ENCODE measurements around the gene MAGEA9. TPM values are rescaled to one million over a fixed set of nuclear protein-coding genes. Genes with fewer than 3 reads are reported as not detected.

The MAGEA9 gene
- total RNA-seq, 1 donor from 2014 or later, result not detected

DNA sequence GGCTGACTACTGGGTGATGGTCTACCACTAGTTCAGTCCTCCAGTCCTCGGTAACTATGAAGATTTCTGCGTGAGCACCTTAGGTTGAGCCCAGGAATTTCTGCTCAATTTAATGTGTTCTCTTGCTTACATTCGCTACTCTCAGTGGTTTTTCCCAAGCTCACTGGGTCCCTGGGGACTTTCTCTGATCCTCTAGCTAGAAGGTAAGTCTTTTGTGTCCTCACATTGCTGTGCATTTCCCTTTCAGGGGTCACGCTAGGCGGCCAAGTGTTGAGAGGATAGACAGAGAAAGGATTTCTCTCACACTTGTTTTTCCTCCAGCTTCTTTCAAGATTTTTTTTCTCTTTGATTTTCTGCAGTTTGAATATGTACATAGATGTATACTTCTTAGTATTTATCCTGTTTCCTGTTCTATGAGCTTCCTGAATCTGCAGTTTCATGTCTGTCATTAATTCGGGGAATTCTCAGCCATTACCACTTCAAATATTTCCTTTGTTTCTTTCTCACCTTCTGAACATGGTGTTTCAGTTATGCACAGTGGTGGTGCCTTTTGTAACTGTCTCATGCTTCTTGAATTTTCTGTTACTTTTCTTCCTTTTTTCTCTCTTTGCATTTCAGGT lies 17.5 kb downstream of the MAGEA9 start:
- no peak overlapping the region for H3K4me3 Mint-ChIP-seq (ENCODE audit: unreplicated experiment)
- no peaks in the 10 kb centered on the region for H3K27me3 Mint-ChIP-seq (ENCODE audit: unreplicated experiment)
- H3K36me3 Mint-ChIP-seq (ENCODE audit: unreplicated experiment), result no peaks in the 10 kb centered on the region
- peaks cover 18% of the 10 kb centered on the region for H3K9me3 Mint-ChIP-seq (ENCODE audit: unreplicated experiment)
- no peak for DNase-seq (ENCODE audit: extremely low spot score, unreplicated experiment)
- H3K4me1 Mint-ChIP-seq (ENCODE audit: unreplicated experiment), result no peaks in the 10 kb centered on the region
- H3K27ac Mint-ChIP-seq (ENCODE audit: unreplicated experiment), result no peak overlapping the region
- TF ChIP-seq, protein P1, sequence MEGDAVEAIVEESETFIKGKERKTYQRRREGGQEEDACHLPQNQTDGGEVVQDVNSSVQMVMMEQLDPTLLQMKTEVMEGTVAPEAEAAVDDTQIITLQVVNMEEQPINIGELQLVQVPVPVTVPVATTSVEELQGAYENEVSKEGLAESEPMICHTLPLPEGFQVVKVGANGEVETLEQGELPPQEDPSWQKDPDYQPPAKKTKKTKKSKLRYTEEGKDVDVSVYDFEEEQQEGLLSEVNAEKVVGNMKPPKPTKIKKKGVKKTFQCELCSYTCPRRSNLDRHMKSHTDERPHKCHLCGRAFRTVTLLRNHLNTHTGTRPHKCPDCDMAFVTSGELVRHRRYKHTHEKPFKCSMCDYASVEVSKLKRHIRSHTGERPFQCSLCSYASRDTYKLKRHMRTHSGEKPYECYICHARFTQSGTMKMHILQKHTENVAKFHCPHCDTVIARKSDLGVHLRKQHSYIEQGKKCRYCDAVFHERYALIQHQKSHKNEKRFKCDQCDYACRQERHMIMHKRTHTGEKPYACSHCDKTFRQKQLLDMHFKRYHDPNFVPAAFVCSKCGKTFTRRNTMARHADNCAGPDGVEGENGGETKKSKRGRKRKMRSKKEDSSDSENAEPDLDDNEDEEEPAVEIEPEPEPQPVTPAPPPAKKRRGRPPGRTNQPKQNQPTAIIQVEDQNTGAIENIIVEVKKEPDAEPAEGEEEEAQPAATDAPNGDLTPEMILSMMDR (IDR thresholded peaks at IDR 0.05), result no peak

DNA sequence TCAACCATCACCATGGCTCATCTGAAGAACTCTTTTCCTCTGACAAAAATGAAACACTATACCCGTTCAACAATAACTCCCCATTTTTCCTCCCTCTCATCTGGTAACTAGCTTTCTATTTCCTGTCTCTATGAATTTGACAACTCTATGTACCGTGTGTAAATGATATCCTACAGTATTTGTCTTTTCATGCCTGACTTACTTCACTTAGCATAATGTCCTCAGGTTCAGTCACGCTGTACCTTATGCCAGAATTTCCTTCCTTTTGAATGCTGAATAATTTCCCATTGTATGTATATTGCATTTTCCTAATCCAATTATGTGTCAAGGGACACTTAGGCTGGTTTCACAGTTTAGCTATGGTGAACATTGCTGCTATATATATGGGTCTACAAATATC lies 18.2 kb downstream of the MAGEA9 start:
- Mint-ChIP-seq H3K36me3 (ENCODE audit: unreplicated experiment) (no peaks in the 10 kb centered on the region), H3K27ac (ENCODE audit: unreplicated experiment) (no peak overlapping the region), H3K9me3 (ENCODE audit: unreplicated experiment) (peaks cover 18% of the 10 kb centered on the region), H3K4me1 (ENCODE audit: unreplicated experiment) (no peaks in the 10 kb centered on the region), H3K27me3 (ENCODE audit: unreplicated experiment) (no peaks in the 10 kb centered on the region), H3K4me3 (ENCODE audit: unreplicated experiment) (no peak overlapping the region)
- TF ChIP-seq, protein P1 (IDR thresholded peaks at IDR 0.05), result no peak
- DNase-seq (ENCODE audit: extremely low spot score, unreplicated experiment), result no peak

DNA sequence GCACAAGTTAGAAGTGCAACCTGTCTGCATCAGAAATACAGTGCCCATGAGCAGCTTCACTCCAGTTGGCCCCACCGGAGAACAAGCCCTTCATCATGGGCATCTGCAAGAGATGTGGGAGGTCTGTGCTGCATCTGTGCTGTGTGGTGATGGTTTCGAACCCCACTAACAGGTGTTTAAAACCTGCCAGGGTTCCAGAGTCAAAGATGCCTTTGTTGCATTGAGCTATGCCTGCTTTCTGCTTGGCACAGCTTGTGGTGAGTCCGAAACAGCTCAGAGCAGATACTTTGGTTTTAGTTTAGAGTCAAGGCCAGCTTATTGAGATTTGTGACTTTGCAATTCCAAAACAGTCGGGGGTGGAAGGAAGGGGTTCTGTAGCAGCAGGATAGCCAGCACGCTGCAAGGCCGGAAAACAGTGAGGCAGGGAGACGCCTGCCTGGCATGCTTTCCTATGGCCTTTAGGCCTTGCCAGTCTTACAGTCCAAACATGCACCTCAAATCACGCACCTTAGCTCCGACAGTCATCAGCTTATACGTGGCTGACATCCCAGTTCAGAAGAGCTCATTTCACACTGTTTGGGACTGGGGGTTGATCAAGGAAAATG lies 21.8 kb downstream of the MAGEA9 start:
- no peak for DNase-seq (ENCODE audit: extremely low spot score, unreplicated experiment)
- H3K4me3 Mint-ChIP-seq (ENCODE audit: unreplicated experiment), result no peak overlapping the region
- no peaks in the 10 kb centered on the region for H3K27me3 Mint-ChIP-seq (ENCODE audit: unreplicated experiment)
- H3K9me3 Mint-ChIP-seq (ENCODE audit: unreplicated experiment), result peaks cover 8% of the 10 kb centered on the region
- no peaks in the 10 kb centered on the region for H3K4me1 Mint-ChIP-seq (ENCODE audit: unreplicated experiment)
- H3K36me3 Mint-ChIP-seq (ENCODE audit: unreplicated experiment), result no peaks in the 10 kb centered on the region
- TF ChIP-seq, protein P1 (IDR thresholded peaks at IDR 0.05), result no peak
- H3K27ac Mint-ChIP-seq (ENCODE audit: unreplicated experiment), result no peak overlapping the region

DNA sequence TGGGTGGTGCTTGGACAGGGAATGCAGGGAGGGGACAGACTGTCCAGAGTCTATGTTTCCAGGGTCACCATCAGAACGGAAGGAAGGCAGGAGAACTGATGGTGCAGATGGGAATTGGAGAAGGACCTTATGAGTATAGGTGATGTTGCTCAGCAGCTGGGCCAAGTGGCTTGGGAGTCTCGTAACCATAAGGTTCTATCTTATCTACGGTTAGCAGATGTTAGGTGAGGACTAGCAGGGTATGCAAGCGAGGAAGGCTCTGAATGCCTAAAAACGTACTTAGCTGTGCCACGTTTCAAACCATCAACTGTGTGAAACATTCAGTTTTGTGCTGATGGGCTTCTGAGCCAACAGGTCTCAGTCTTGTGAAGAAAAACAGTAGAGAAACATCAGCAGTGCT lies 22.4 kb downstream of the MAGEA9 start:
- Mint-ChIP-seq H3K9me3 (ENCODE audit: unreplicated experiment) (peaks cover 8% of the 10 kb centered on the region), H3K27ac (ENCODE audit: unreplicated experiment) (no peak overlapping the region), H3K4me3 (ENCODE audit: unreplicated experiment) (no peak overlapping the region), H3K4me1 (ENCODE audit: unreplicated experiment) (no peaks in the 10 kb centered on the region), H3K36me3 (ENCODE audit: unreplicated experiment) (no peaks in the 10 kb centered on the region), H3K27me3 (ENCODE audit: unreplicated experiment) (no peaks in the 10 kb centered on the region)
- TF ChIP-seq, protein P1 (IDR thresholded peaks at IDR 0.05), result no peak
- DNase-seq (ENCODE audit: extremely low spot score, unreplicated experiment), result no peak

DNA sequence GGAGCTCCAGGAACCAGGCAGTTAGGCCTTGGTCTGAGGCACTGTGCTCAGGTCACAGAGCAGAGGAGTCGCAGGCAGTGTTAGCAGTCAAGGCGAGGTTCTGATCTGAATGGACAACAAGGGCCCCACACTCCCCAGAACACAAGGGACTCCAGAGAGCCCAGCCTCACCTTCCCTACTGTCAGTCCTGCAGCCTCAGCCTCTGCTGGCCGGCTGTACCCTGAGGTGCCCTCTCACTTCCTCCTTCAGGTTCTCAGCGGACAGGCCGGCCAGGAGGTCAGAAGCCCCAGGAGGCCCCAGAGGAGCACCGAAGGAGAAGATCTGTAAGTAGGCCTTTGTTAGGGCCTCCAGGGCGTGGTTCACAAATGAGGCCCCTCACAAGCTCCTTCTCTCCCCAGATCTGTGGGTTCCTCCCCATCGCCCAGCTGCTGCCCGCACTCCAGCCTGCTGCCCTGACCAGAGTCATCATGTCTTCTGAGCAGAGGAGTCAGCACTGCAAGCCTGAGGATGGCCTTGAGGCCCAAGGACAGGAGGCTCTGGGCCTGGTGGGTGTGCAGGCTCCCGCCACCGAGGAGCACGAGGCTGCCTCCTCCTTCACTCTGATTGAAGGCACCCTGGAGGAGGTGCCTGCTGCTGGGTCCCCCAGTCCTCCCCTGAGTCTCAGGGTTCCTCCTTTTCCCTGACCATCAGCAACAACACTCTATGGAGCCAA lies 26.2 kb downstream of the MAGEA9 start:
- no peaks in the 10 kb centered on the region for H3K36me3 Mint-ChIP-seq (ENCODE audit: unreplicated experiment)
- no peak for DNase-seq (ENCODE audit: extremely low spot score, unreplicated experiment)
- no peaks in the 10 kb centered on the region for H3K27me3 Mint-ChIP-seq (ENCODE audit: unreplicated experiment)
- H3K27ac Mint-ChIP-seq (ENCODE audit: unreplicated experiment), result no peak overlapping the region
- H3K4me1 Mint-ChIP-seq (ENCODE audit: unreplicated experiment), result no peaks in the 10 kb centered on the region
- TF ChIP-seq, protein P1 (IDR thresholded peaks at IDR 0.05), result no peak
- H3K4me3 Mint-ChIP-seq (ENCODE audit: unreplicated experiment), result no peak overlapping the region
- H3K9me3 Mint-ChIP-seq (ENCODE audit: unreplicated experiment), result no peaks in the 10 kb centered on the region
